ENCODE results near the gene MGMT. TPM values are rescaled to one million over a fixed set of nuclear protein-coding genes. Genes with fewer than 3 reads are reported as not detected.

The MGMT gene
- total and polyA plus RNA-seq, 9 donors: 4.5 to 53.3 (median 25.4) TPM

- Histone ChIP-seq H3K27me3 (no peaks in the 10 kb centered on the region), H3K36me3 (no peaks in the 10 kb centered on the region), H3K27ac (no peak overlapping the region), H3K4me1 (ENCODE audit: insufficient read depth) (peaks cover 5% of the 10 kb centered on the region), H3K9me3 (no peaks in the 10 kb centered on the region), H3K4me3 (no peak overlapping the region)
- intact Hi-C loops (cut with DNase I): no loop called here
- 76 to 82% (median 81%) methylated on average over 8 of the region's 8 CpGs for WGBS, 3 donors
- TF ChIP-seq EP300 (IDR thresholded peaks at IDR 0.05) (no peak), CTCF (IDR thresholded peaks at IDR 0.05) (no peak), POLR2A (IDR thresholded peaks at IDR 0.05) (no peak)
- no peak for DNase-seq
Observed at GRCh38 chr10:129690248-129691070, 223.4 kb downstream of the MGMT start.

GRCh38 chr10:129692695-129693094 is 225.7 kb downstream of the MGMT start:
- no peak for TF ChIP-seq EP300 (IDR thresholded peaks at IDR 0.05)
- no peak for TF ChIP-seq POLR2A (IDR thresholded peaks at IDR 0.05)
- no peak for TF ChIP-seq CTCF (IDR thresholded peaks at IDR 0.05)
- H3K27me3 ChIP-seq: no peaks in the 10 kb centered on the region
- no peak for DNase-seq
- H3K27ac ChIP-seq: no peak overlapping the region
- H3K4me3 ChIP-seq: no peak overlapping the region
- H3K9me3 ChIP-seq: no peaks in the 10 kb centered on the region
- H3K36me3 ChIP-seq: no peaks in the 10 kb centered on the region
- intact Hi-C loops (cut with DNase I): no loop called here
- peaks cover 10% of the 10 kb centered on the region for H3K4me1 ChIP-seq (ENCODE audit: insufficient read depth)
- WGBS, 3 donors: 96 to 97% (median 96%) methylated on average over 8 of the region's 8 CpGs

- Histone ChIP-seq H3K36me3 (no peaks in the 10 kb centered on the region), H3K27ac (no peak overlapping the region), H3K9me3 (no peaks in the 10 kb centered on the region), H3K4me1 (ENCODE audit: insufficient read depth) (peaks cover 10% of the 10 kb centered on the region), H3K4me3 (no peak overlapping the region), H3K27me3 (no peaks in the 10 kb centered on the region)
- TF ChIP-seq CTCF (IDR thresholded peaks at IDR 0.05): no peak
- TF ChIP-seq POLR2A (IDR thresholded peaks at IDR 0.05): no peak
- TF ChIP-seq EP300 (IDR thresholded peaks at IDR 0.05): no peak
- 97 to 99% (median 98%) methylated on average over 11 of the region's 11 CpGs for WGBS, 3 donors
- intact Hi-C loops (cut with DNase I): no loop called here
- no peak for DNase-seq
Observed at GRCh38 chr10:129693382-129693781, 226.3 kb downstream of the MGMT start.

- H3K36me3 ChIP-seq: no peaks in the 10 kb centered on the region
- H3K27me3 ChIP-seq: no peaks in the 10 kb centered on the region
- intact Hi-C loops (cut with DNase I): no loop called here
- no peaks in the 10 kb centered on the region for H3K9me3 ChIP-seq
- H3K4me1 ChIP-seq (ENCODE audit: insufficient read depth): peaks cover 10% of the 10 kb centered on the region
- 11 to 28% (median 15%) methylated on average over 4 of the region's 4 CpGs for WGBS, 3 donors
- H3K27ac ChIP-seq: peak overlapping the region in 1 of 2 donors; percentile 17
- no peak overlapping the region for H3K4me3 ChIP-seq
- no peak for DNase-seq
- TF ChIP-seq POLR2A (IDR thresholded peaks at IDR 0.05) (no peak), CTCF (IDR thresholded peaks at IDR 0.05) (no peak), EP300 (IDR thresholded peaks at IDR 0.05) (no peak)
Observed at GRCh38 chr10:129694184-129694583, 227.1 kb downstream of the MGMT start.

Data from ovary (tissue), 9 donors.